Neural progenitor cell (in vitro differentiated cells): ENCODE measurements around the gene CXXC4. TPM values are rescaled to one million over a fixed set of nuclear protein-coding genes. Genes with fewer than 3 reads are reported as not detected.

Experiments used
- DNase-seq: peaks from one replicate; pipeline ENCODE4 v3.0.0-alpha.2; 2016; ENCODE audit warnings: low spot score
- H2AFZ ChIP-seq: fragments of 200-600 bp; sonication (generic); replicated peaks from 2 replicates; pipeline ENCODE4 v1.6.1; 2016; ENCODE audit warnings: antibody characterized with exemption
- H3F3A ChIP-seq: fragments of 200-600 bp; sonication (generic); 2 replicates; pipeline ENCODE4 v1.6.1; 2016; ENCODE audit warnings: antibody characterized with exemption, low read depth
- H3K27ac ChIP-seq: fragments of 200-600 bp; sonication (generic); 2 replicates; pipeline ENCODE4 v1.5.1; 2016; ENCODE audit warnings: mild to moderate bottlenecking
- H3K27me3 ChIP-seq: fragments of 200-600 bp; sonication (generic); 2 replicates; pipeline ENCODE4 v1.6.1; 2016; ENCODE audit warnings: mild to moderate bottlenecking, moderate library complexity
- H3K36me3 ChIP-seq: fragments of 200-600 bp; sonication (generic); 2 replicates; pipeline ENCODE4 v1.5.1; 2016
- H3K4me1 ChIP-seq: fragments of 200-600 bp; sonication (generic); 2 replicates; pipeline ENCODE4 v1.6.1; 2016; ENCODE audit warnings: mixed run types
- H3K4me2 ChIP-seq: fragments of 200-600 bp; sonication (generic); 2 replicates; pipeline ENCODE4 v1.6.1; 2016
- H3K4me3 ChIP-seq: fragments of 200-600 bp; sonication (generic); 2 replicates; pipeline ENCODE4 v1.5.1; 2016
- H3K79me2 ChIP-seq: fragments of 200-600 bp; sonication (generic); 2 replicates; pipeline ENCODE4 v1.6.1; 2016; ENCODE audit warnings: low read depth
- H3K9ac ChIP-seq: fragments of 200-600 bp; sonication (generic); 2 replicates; pipeline ENCODE4 v1.6.1; 2016
- H3K9me3 ChIP-seq: fragments of 200-600 bp; sonication (generic); 2 replicates; pipeline ENCODE4 v1.5.1; 2016; ENCODE audit warnings: low read depth
- H4K20me1 ChIP-seq: fragments of 200-600 bp; sonication (generic); 2 replicates; pipeline ENCODE4 v1.6.1; 2016; ENCODE audit warnings: low read depth
- H3K27ac Mint-ChIP-seq: 3 replicates; pipeline ENCODE4 v1.8.0; 2021; ENCODE audit warnings: mixed read lengths
- H3K27me3 Mint-ChIP-seq: 2 replicates; pipeline ENCODE4 v1.8.0; 2022; ENCODE audit warnings: low read depth, mild to moderate bottlenecking, inconsistent platforms, moderate library complexity, mixed read lengths; ENCODE audit not compliant: insufficient read depth
- H3K36me3 Mint-ChIP-seq: 3 replicates; pipeline ENCODE4 v1.8.0; 2021; ENCODE audit warnings: mixed read lengths
- H3K4me1 Mint-ChIP-seq: 3 replicates; pipeline ENCODE4 v1.8.0; 2021; ENCODE audit warnings: mixed read lengths
- H3K4me3 Mint-ChIP-seq: 3 replicates; pipeline ENCODE4 v1.8.0; 2021; ENCODE audit warnings: mild to moderate bottlenecking, moderate library complexity, mixed read lengths
- H3K9me3 Mint-ChIP-seq: 3 replicates; pipeline ENCODE4 v1.8.0; 2020; ENCODE audit warnings: mixed read lengths
- CTCF ChIP-seq: fragments of 200-600 bp; sonication (generic); IDR thresholded peaks from 2 replicates; pipeline ENCODE4 v1.5.1; 2017; ENCODE audit warnings: antibody characterized with exemption, mild to moderate bottlenecking
- EZH2 ChIP-seq: fragments of 200-600 bp; sonication (generic); IDR thresholded peaks from 2 replicates; pipeline ENCODE4 v1.6.1; 2017; ENCODE audit warnings: antibody characterized with exemption, mild to moderate bottlenecking, moderate library complexity
- EZH2phosphoT487 ChIP-seq: fragments of 200-600 bp; sonication (generic); IDR thresholded peaks from 2 replicates; pipeline ENCODE4 v1.6.1; 2017; ENCODE audit warnings: antibody characterized with exemption
- total RNA-seq: library from RNA; depleted of rRNA; stranded (reverse); fragments of >200 nt; gene quantifications from 2 replicates; pipeline ENCODE4 v1.2.3, GENCODE V29; 2015; ENCODE audit warnings: low replicate concordance

CXXC4 gene
- total RNA-seq, 1 donor from 2014 or later: 40.2 TPM

GRCh38 chr4:104493081-104493831 lies 1.4 kb downstream of the CXXC4 start:
- H3K4me3 ChIP-seq: peak overlapping the region; percentile 68
- peaks cover 57% of the 10 kb centered on the region for H3K4me1 Mint-ChIP-seq
- H3K36me3 Mint-ChIP-seq: no peaks in the 10 kb centered on the region
- peak overlapping the region; percentile 97 for H3K4me3 Mint-ChIP-seq
- peak overlapping the region; percentile 89 for H3K27ac Mint-ChIP-seq
- no peaks in the 10 kb centered on the region for H3K27me3 ChIP-seq
- TF ChIP-seq CTCF (no peak), EZH2phosphoT487 (no peak), EZH2 (no peak)
- H3K27me3 Mint-ChIP-seq: peaks cover 5% of the 10 kb centered on the region
- peak overlapping the region; percentile 91 for H3K4me2 ChIP-seq
- H2AFZ ChIP-seq: no peak overlapping the region
- H3K79me2 ChIP-seq: peaks cover 62% of the 10 kb centered on the region
- H4K20me1 ChIP-seq: peaks cover 12% of the 10 kb centered on the region
- no peaks in the 10 kb centered on the region for H3K9me3 ChIP-seq
- H3K9me3 Mint-ChIP-seq: no peaks in the 10 kb centered on the region
- H3F3A ChIP-seq: peaks cover 59% of the 10 kb centered on the region
- H3K36me3 ChIP-seq: no peaks in the 10 kb centered on the region
- peak overlapping the region; percentile 46 for H3K9ac ChIP-seq
- H3K27ac ChIP-seq: peak overlapping the region; percentile 95
- DNase-seq: peak; percentile 55
- peaks cover 42% of the 10 kb centered on the region for H3K4me1 ChIP-seq

GRCh38 chr4:104492183-104492771 lies 2.4 kb downstream of the CXXC4 start:
- peaks cover 52% of the 10 kb centered on the region for H3K4me1 ChIP-seq
- no peaks in the 10 kb centered on the region for H3K9me3 ChIP-seq
- Mint-ChIP-seq H3K9me3 (no peaks in the 10 kb centered on the region), H3K27ac (peak overlapping the region; percentile 98), H3K4me3 (peak overlapping the region; percentile 97), H3K36me3 (no peaks in the 10 kb centered on the region), H3K4me1 (peaks cover 61% of the 10 kb centered on the region), H3K27me3 (peaks cover 5% of the 10 kb centered on the region)
- H3K4me2 ChIP-seq: peak overlapping the region; percentile 91
- H2AFZ ChIP-seq: no peak overlapping the region
- no peaks in the 10 kb centered on the region for H3K27me3 ChIP-seq
- no peak for TF ChIP-seq EZH2
- TF ChIP-seq CTCF: no peak
- TF ChIP-seq EZH2phosphoT487: no peak
- H4K20me1 ChIP-seq: peaks cover 16% of the 10 kb centered on the region
- peak overlapping the region; percentile 95 for H3K27ac ChIP-seq
- DNase-seq: peak; percentile 82
- H3K79me2 ChIP-seq: peaks cover 72% of the 10 kb centered on the region
- H3K36me3 ChIP-seq: no peaks in the 10 kb centered on the region
- peak overlapping the region; percentile 68 for H3K4me3 ChIP-seq
- H3K9ac ChIP-seq: no peak overlapping the region
- peaks cover 59% of the 10 kb centered on the region for H3F3A ChIP-seq

GRCh38 chr4:104491481-104492182 lies 3.1 kb downstream of the CXXC4 start:
- Histone ChIP-seq H4K20me1 (peaks cover 16% of the 10 kb centered on the region), H3K4me2 (peak overlapping the region; percentile 91), H3K27ac (peak overlapping the region; percentile 95), H3K27me3 (no peaks in the 10 kb centered on the region), H3K79me2 (peaks cover 77% of the 10 kb centered on the region), H3K4me3 (peak overlapping the region; percentile 68), H2AFZ (no peak overlapping the region), H3K9me3 (no peaks in the 10 kb centered on the region), H3K36me3 (no peaks in the 10 kb centered on the region), H3K9ac (peak overlapping the region; percentile 8), H3K4me1 (peaks cover 56% of the 10 kb centered on the region), H3F3A (peaks cover 59% of the 10 kb centered on the region)
- peaks cover 63% of the 10 kb centered on the region for H3K4me1 Mint-ChIP-seq
- TF ChIP-seq EZH2 (no peak), CTCF (peak; percentile 19)
- DNase-seq: peak; percentile 85
- no peaks in the 10 kb centered on the region for H3K9me3 Mint-ChIP-seq
- H3K27ac Mint-ChIP-seq: peak overlapping the region; percentile 98
- peaks cover 3% of the 10 kb centered on the region for H3K36me3 Mint-ChIP-seq
- peak overlapping the region; percentile 97 for H3K4me3 Mint-ChIP-seq
- H3K27me3 Mint-ChIP-seq: peaks cover 5% of the 10 kb centered on the region
